HG03354 (cell line): ENCODE results near the gene MSLN.
"Not testable (repeated sequence)": the region's sequence is repeated elsewhere in the genome, so short reads cannot be mapped to it uniquely, and the experiment has no call there.

Experiments
- ATAC-seq: cut with Tn5 transposase; IDR thresholded peaks from one replicate; pipeline ENCODE4 v1.9.1; 2021; ENCODE audit warnings: mild to moderate bottlenecking; ENCODE audit not compliant: unreplicated experiment, poor library complexity, severe bottlenecking

The MSLN gene

GRCh38 chr16:734208-734980 lies 26.1 kb upstream of the MSLN start:
- ATAC-seq, result no peak

GRCh38 chr16:734981-735881 lies 25.3 kb upstream of the MSLN start:
- ATAC-seq, result no peak

- ATAC-seq, result no peak
These were observed 24.5 kb upstream of the MSLN start for GRCh38 chr16:735982-736453.

DNA sequence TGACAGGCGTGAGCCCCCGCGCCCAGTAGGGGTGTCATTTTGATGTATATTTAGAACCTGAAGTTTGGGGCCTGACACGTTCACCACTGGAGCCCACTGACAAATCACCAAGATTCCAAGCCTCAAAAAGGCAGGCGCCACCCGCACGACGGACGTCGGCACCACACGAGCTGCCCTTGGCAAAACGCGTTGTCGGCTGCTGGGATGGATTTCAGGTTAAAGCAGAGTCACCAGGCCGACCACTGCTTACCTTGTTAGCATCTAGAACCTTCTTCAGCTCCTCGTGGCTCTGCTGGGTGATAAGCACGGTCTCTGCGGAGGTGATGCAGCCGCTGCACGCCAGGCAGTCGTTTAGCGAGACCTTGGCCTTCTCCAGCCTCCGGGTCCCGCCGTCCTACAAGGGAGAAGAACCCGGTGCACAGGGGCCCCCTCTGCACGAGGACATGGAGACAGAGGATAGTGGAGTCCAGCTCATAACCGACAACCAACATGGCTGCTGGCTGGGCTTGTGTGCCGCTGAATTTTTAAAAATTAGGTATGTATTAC lies 23.5 kb upstream of the MSLN start:
- ATAC-seq, result no peak

GRCh38 chr16:739560-740458 lies 20.7 kb upstream of the MSLN start:
- no peak for ATAC-seq

DNA sequence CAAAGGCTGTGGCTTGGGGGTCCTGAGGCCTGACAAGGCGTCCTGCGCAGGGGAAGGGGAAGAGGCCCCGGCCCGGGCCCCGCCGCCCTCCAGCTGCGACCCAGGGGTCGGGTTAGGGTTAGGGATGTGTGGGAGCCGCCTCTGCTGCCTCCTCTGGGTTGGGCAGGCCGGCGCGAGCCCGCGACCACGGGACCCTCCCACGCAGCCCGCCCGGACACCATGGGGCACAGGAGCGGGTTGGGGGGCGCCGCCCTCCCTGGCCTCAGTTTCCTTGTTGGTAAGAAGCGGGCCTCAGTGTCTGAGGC lies 20.1 kb upstream of the MSLN start:
- ATAC-seq, result peak; percentile 21

GRCh38 chr16:740764-741505 lies 19.6 kb upstream of the MSLN start, which contains the start of gene CIAO3:
CIAO3 (minus strand) TSS chr16:740997; CDS start chr16:740985, 12 bp downstream.
- ATAC-seq, result peak; percentile 81

DNA sequence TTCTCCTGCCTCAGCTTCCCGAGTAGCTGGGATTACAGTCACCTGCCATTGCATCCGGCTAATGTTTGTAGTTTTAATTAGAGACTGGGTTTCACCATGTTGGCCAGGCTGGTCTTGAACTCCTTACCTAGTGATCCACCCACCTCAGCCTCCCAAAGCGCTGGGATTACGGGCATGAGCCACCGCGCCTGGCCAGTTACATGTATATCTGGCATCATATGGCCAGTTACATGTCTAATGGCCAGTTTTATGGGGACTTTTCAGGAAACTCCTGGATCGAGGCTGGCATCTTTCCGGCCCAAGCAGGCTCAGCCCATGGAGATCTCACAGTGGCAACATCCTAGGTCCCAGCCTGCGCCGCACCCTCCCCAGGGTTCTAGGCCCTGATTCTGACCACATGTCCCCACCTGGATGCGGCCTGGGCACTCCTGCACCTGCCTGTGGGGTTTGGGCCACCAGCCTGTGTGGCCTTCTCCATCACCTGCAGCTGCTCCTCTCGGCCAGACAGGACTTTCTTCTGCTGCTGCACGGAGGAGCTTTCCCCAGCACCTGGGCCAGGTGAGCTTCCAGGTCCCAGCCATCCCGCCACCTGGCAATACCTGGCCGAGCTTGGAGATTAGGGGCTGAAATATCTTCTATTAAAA lies 18.4 kb upstream of the MSLN start:
- no peak for ATAC-seq

DNA sequence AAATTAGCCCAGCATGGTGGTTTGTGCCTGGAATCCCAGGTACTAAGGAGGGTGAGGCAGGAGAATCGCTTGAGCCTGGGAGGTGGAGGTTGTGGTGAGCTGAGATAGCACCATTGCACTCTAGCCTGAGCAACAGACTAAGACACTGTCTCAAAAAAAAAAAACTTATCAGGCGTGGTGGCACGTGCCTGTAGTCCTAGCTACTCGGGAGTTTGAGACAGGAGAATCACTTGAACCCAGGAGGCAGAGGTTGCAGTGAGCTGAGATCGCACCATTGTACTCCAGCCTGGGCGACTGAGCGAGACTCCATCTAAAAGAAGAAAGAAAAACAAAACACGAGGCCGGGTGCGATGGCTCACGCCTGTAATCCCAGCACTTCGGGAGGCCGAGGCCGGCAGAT lies 17.6 kb upstream of the MSLN start:
- ATAC-seq, result not testable (repeated sequence)

- no peak for ATAC-seq
These were observed 16.6 kb upstream of the MSLN start for GRCh38 chr16:743794-744500.

GRCh38 chr16:745739-746138 lies 14.8 kb upstream of the MSLN start:
- ATAC-seq, result no peak

DNA sequence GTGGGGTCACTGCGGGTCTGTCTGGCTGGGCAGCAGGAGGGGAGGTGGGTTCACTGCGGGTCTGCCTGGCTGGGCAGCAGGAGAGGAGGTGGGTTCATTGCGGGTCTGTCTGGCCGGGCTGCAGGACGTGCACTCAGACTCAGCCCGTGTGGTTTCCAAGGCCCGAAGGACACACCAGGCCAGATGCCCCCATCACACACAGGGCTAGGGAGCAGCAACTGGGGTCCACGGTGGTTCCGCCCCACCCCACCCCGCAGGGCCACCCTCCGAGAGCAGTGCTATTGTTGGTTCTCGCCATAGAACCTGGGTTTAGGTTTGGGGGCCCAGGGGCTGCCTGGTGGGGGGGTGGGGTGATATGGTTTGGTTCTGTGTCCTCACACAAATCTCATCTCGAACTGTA lies 13.9 kb upstream of the MSLN start:
- ATAC-seq, result no peak

DNA sequence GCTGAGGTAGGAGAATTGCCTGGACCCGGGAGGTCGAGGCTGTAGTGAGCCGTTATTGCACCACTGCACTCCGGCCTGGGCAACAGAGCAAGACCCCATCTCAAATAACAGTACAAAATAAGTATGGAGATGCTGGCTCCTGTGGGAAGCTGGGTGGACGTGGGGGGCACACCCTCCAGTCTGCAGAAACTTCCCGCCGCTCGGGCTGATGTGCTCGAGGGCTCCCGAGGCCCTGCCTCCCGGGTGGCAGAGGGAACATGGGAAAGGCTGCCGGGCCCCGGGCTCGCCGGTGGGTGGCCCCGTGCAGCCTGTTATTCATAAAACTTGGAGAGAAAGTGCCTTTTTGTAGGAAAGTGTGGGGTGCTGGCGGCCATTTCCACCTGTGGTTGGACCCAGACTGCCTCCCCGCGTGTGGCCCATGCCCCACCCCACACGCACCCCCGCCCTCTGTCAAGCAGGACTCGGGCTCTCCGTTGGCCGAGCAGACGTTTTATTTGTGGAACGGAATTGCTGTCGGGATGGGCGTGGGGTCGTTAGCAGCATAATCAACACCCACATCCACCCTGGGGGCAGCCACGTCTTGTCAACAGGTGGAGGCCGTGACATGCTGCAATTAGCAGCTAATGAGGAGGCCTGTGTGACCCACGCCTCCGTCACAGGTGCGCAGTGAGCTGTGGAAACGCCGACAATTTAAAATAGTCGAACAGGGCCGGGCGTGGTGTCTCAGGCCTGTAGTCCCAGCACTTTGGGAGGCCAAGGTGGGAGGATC lies 12.4 kb upstream of the MSLN start:
- no peak for ATAC-seq

DNA sequence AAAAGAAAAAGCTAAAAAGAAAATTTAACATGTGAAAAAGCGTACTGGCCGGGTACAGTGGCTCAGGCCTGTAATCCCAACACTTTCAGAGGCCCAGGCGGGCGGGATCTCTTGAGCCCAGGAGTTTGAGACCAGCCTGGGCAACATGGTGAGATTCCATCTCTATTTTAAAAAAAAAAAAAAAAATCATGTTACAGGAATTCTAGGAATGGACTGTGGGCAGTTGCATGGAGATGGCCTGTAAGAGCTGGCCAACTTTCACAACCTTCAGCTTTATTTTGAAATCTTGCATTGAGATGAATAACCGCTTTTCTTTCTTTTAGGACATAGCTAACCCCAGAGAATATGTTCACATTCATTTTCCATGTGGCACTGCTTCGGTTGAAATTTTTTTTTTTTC lies 11.5 kb upstream of the MSLN start:
- ATAC-seq, result no peak

DNA sequence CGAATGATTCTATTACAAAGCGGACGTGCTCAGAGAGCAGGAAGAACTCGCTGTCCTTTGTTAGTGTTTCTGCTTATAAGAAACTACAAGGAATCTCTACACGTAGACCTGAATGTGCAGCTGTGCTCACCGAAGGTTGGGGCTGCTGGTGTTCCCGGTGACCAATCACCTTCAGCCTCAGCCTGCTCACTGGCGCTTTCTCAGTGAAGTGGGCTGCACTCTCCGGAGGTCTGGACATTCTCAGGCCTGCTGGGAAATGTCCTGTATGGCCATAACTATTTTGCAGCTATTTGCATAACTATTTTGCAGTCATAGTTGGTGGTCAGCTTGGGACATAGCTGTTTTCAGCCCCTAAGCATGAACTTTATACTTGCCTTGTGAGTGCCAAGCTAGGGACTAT lies 10.0 kb upstream of the MSLN start:
- no peak for ATAC-seq

GRCh38 chr16:751152-752006 lies 9.2 kb upstream of the MSLN start:
- no peak for ATAC-seq

DNA sequence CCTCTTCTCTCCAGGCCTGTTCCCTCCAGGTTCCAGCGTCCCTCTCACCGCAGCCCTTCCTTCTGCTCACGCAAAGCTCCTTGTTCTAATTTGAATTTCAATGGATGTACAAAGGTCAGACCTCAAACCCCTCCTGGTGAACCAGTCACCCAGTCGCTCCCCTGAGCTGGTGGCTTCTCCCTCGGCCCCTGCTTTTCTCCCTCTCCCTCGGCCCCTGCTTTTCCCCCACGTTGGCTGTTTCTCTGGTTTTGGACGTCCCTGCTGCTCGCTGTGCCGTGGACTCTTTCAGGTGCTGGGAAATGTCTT lies 8.6 kb upstream of the MSLN start:
- no peak for ATAC-seq
